ENCODE data around the gene ACER3. TPM values are rescaled to one million over a fixed set of nuclear protein-coding genes. Genes with fewer than 3 reads are reported as not detected.
A peak's percentile ranks its signal among the peaks of the same experiment; 100 is the strongest.
"Not testable (repeated sequence)": the region's sequence is repeated elsewhere in the genome, so short reads cannot be mapped to it uniquely, and the experiment has no call there.

The ACER3 gene
- total and polyA plus RNA-seq, 5 experiments from 2014 or later = 3.1 to 7.8 (median 6.3) TPM

DNA sequence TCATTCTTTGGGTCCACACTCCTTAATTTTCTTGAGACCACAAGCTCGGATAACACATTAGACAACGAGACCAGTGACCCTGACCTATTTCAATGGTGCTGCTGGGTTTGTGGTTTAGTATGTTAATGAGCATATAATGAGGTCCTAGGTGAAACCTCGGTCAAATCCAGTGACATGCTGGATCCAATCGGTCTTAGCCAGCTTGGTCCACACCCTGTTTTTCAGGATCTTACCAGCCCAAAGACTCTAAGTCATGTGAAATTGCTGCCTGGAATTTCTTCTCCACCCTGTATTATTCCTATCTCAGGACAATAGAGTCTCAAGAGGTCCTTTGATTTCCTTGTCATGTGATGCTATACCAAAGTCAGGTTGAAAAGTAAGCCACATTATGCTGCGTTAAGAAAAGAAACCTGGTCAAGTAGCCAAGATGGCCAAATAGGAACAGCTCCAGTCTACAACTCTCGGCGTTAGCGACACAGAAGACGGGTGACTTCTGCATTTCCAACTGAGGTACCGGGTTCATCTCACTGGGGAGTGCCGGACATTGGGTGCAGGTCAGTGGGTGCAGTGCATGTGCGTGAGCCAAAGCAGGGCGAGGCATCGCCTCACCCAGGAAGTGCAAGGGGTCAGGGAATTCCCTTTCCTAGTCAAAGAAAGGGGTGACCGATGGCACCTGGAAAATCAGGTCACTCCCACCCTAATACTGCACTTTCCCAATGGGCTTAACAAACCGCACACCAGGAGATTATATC lies 102.9 kb downstream of the ACER3 start:
- peaks cover 4 to 14% (median 12%) of the 10 kb centered on the region in 4 donors for H3K4me1 Mint-ChIP-seq
- ATAC-seq = not testable (repeated sequence)

DNA sequence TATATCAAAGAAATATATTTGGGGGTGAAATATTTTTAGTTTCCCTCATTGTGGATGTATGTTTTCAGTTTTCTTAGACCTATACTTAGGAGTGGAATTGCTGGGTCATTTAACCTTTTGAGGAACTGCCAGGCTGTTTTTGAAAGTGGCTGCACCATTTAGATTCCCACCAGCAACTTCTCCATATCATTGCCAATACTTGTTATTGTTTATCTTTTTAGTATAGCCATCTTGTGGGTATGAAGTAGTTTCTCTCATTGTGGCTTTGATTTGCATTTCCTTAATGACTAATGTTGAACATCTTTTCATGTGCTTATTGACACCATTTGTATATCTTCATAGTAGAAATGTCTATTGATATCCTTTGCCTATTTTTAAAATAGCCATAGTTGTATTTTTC lies 111.3 kb downstream of the ACER3 start:
- Mint-ChIP-seq H3K27me3 (no peaks in the 10 kb centered on the region), H3K36me3 (peaks cover 2 to 24% (median 17%) of the 10 kb centered on the region in 3 donors), H3K27ac (no peak overlapping the region), H3K4me1 (no peaks in the 10 kb centered on the region), H3K4me3 (no peak overlapping the region), H3K9me3 (peaks cover 0 to 29% (median 10%) of the 10 kb centered on the region in 9 donors)
- DNase-seq (no peak), ATAC-seq (no peak)
- POLR2A ChIA-PET = no interaction called here

More for the DNA sequence above, 102.9 kb downstream of the ACER3 start:
- H3K4me3 Mint-ChIP-seq, POLR2A ChIA-PET, DNase-seq, H3K27me3 Mint-ChIP-seq: not testable (repeated sequence)
- Mint-ChIP-seq H3K9me3 (peaks cover 0 to 11% (median 2%) of the 10 kb centered on the region in 9 donors), H3K36me3 (peaks cover 4 to 32% (median 19%) of the 10 kb centered on the region in 3 donors), H3K27ac (peak overlapping the region in 3 of 10 donors; percentile 8 to 21 (median 17))

GRCh38 chr11:76974179-76974891 lies 113.6 kb downstream of the ACER3 start:
- Mint-ChIP-seq H3K4me1 (peaks cover 0 to 3% (median 0%) of the 10 kb centered on the region in 4 donors), H3K9me3 (peaks cover 0 to 36% (median 10%) of the 10 kb centered on the region in 9 donors), H3K36me3 (peaks cover 6 to 39% (median 24%) of the 10 kb centered on the region in 3 donors), H3K4me3 (no peak overlapping the region), H3K27ac (no peak overlapping the region), H3K27me3 (no peaks in the 10 kb centered on the region)
- no peak for DNase-seq
- POLR2A ChIA-PET = no interaction called here
- ATAC-seq = no peak

- no peak overlapping the region for H3K4me3 Mint-ChIP-seq
- no peak for DNase-seq
- POLR2A ChIA-PET = no interaction called here
Measured at GRCh38 chr11:76975513-76975912, 114.8 kb downstream of the ACER3 start.

DNA sequence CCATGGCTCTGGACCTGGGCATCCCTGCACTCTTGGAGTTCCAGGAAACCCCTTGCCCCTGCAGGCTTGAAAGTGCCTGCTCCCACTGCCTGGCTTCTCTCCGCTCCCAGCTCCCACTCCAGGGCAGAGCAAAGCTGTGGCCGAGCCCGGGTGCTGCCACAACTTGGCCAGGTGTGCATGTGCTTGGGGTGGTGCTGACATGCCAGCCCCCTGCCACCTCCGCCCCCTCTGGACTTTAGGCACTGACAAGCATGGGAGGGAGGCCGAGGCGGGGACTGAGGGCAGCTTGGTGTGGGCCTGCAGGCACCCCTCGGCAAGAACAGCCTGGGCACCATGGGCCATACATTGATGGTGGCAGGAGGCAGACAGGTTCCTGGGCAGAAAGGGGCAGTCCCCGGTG lies 117.1 kb downstream of the ACER3 start:
- no peak overlapping the region for H3K4me3 Mint-ChIP-seq
- ATAC-seq (no peak), DNase-seq (no peak)
- POLR2A ChIA-PET = no interaction called here
- peaks cover 0 to 11% (median under 1%) of the 10 kb centered on the region in 9 donors for H3K9me3 Mint-ChIP-seq
- H3K27ac Mint-ChIP-seq = no peak overlapping the region
- H3K4me1 Mint-ChIP-seq = peaks cover 0 to 3% (median 0%) of the 10 kb centered on the region in 4 donors
- no peaks in the 10 kb centered on the region for H3K27me3 Mint-ChIP-seq
- H3K36me3 Mint-ChIP-seq = peaks cover 6 to 26% (median 10%) of the 10 kb centered on the region in 3 donors

More at GRCh38 chr11:76975513-76975912, 114.8 kb downstream of the ACER3 start:
- no peak overlapping the region for H3K27ac Mint-ChIP-seq
- no peaks in the 10 kb centered on the region for H3K27me3 Mint-ChIP-seq
- H3K4me1 Mint-ChIP-seq = peaks cover 0 to 3% (median 0%) of the 10 kb centered on the region in 4 donors
- H3K36me3 Mint-ChIP-seq = peaks cover 6 to 37% (median 20%) of the 10 kb centered on the region in 3 donors
- no peak for ATAC-seq
- peaks cover 0 to 29% (median 8%) of the 10 kb centered on the region in 9 donors for H3K9me3 Mint-ChIP-seq

DNA sequence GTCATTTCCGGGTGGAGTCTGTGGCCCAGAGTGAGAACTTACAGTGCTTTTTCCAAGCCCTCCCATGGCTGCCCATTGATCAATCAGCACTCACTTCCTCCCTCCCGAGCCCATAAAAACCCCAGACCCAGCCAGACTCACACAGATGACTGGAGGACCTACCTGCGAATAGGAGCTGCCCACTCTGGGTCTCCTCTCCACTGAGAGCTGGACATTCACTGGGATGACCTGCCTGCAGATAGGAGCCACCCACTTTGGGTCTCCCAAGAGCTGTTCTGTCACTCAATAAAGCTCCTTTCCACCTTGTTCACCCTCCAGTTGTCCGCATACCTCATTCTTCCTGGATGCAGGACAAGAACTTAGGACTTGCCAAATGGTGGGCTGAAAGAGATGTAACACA lies 117.5 kb downstream of the ACER3 start:
- H3K27me3 Mint-ChIP-seq = no peaks in the 10 kb centered on the region
- H3K4me1 Mint-ChIP-seq = peaks cover 0 to 3% (median 0%) of the 10 kb centered on the region in 4 donors
- H3K36me3 Mint-ChIP-seq = peaks cover 6 to 22% (median 10%) of the 10 kb centered on the region in 3 donors
- POLR2A ChIA-PET = no interaction called here
- H3K9me3 Mint-ChIP-seq = peaks cover 0 to 11% (median 0%) of the 10 kb centered on the region in 9 donors
- no peak overlapping the region for H3K27ac Mint-ChIP-seq
- H3K4me3 Mint-ChIP-seq = no peak overlapping the region
- DNase-seq (no peak), ATAC-seq (no peak)

- POLR2A ChIA-PET = no interaction called here
- Mint-ChIP-seq H3K27ac (no peak overlapping the region), H3K36me3 (peaks cover 6 to 20% (median 10%) of the 10 kb centered on the region in 3 donors), H3K4me1 (peaks cover 0 to 3% (median 0%) of the 10 kb centered on the region in 4 donors), H3K4me3 (no peak overlapping the region), H3K9me3 (peaks cover 0 to 11% (median 0%) of the 10 kb centered on the region in 9 donors), H3K27me3 (no peaks in the 10 kb centered on the region)
- DNase-seq (no peak), ATAC-seq (no peak)
Measured at GRCh38 chr11:76978818-76979217, 118.1 kb downstream of the ACER3 start.

GRCh38 chr11:76980196-76980595 lies 119.5 kb downstream of the ACER3 start:
- H3K4me3 Mint-ChIP-seq = no peak overlapping the region
- DNase-seq (no peak), ATAC-seq (no peak)
- peaks cover 9 to 22% (median 10%) of the 10 kb centered on the region in 3 donors for H3K36me3 Mint-ChIP-seq
- POLR2A ChIA-PET = no interaction called here
- peaks cover 0 to 11% (median 0%) of the 10 kb centered on the region in 9 donors for H3K9me3 Mint-ChIP-seq
- no peak overlapping the region for H3K27ac Mint-ChIP-seq
- peaks cover 0 to 3% (median 0%) of the 10 kb centered on the region in 4 donors for H3K4me1 Mint-ChIP-seq
- H3K27me3 Mint-ChIP-seq = no peaks in the 10 kb centered on the region

GRCh38 chr11:76984743-76985142 lies 124.0 kb downstream of the ACER3 start:
- Mint-ChIP-seq H3K27ac (no peak overlapping the region), H3K4me3 (no peak overlapping the region), H3K4me1 (no peaks in the 10 kb centered on the region), H3K27me3 (no peaks in the 10 kb centered on the region), H3K36me3 (peaks cover 0 to 14% (median 12%) of the 10 kb centered on the region in 3 donors), H3K9me3 (no peaks in the 10 kb centered on the region)
- no peak for DNase-seq
- ATAC-seq = no peak
- POLR2A ChIA-PET = no interaction called here

DNA sequence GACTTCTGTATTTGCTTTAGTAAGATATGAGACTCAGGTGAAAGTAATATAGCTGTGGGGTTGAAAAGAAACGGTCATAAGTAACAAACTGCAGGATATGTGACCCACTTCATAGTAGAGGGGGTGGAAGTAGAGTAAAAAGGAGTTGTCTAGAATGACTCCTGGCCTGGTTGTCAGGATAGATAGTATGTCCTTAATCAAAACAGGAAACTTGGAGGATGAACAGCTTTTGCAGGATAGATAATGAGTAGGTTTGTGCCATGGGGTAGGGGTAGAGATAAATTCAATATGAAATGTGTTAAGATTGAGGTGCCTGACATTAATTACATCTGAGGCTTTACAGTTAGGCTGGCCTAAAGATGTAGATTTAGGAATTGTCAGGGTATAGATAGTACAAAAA lies 126.5 kb downstream of the ACER3 start:
- H3K27me3 Mint-ChIP-seq = no peaks in the 10 kb centered on the region
- no peak overlapping the region for H3K4me3 Mint-ChIP-seq
- H3K36me3 Mint-ChIP-seq = peaks cover 0 to 24% (median 12%) of the 10 kb centered on the region in 3 donors
- no peak for ATAC-seq
- no peak for DNase-seq
- no peaks in the 10 kb centered on the region for H3K9me3 Mint-ChIP-seq
- POLR2A ChIA-PET = no interaction called here
- H3K4me1 Mint-ChIP-seq = no peaks in the 10 kb centered on the region
- H3K27ac Mint-ChIP-seq = no peak overlapping the region

GRCh38 chr11:76990628-76991027 lies 129.9 kb downstream of the ACER3 start:
- DNase-seq = no peak
- no peaks in the 10 kb centered on the region for H3K9me3 Mint-ChIP-seq
- no peak for ATAC-seq
- H3K27me3 Mint-ChIP-seq = no peaks in the 10 kb centered on the region
- POLR2A ChIA-PET = no interaction called here
- H3K27ac Mint-ChIP-seq = no peak overlapping the region
- no peak overlapping the region for H3K4me3 Mint-ChIP-seq
- peaks cover 0 to 18% (median 5%) of the 10 kb centered on the region in 3 donors for H3K36me3 Mint-ChIP-seq
- H3K4me1 Mint-ChIP-seq = no peaks in the 10 kb centered on the region

DNA sequence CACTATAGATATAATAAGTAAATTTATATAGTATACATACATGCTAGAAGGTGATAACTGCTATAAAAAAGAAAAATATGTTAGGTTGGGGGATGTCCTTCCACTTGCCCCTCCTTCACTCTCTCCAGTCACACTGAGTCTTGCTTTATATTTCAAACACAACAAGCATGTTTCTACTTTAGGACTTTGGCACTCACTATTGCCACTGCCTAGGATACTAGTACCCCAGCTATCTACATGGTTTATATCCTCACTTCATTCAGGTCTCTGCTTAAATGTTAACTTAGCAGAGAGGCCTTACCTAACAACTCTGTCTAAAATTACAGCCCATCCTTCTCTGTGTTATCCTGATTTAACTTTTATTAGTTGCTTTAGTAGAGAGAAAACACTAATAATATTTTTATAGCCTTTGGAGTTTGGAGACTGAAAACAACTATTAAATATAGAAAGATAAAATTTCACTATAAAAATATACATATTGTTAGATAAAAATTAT lies 134.4 kb downstream of the ACER3 start:
- Mint-ChIP-seq H3K9me3 (no peaks in the 10 kb centered on the region), H3K4me3 (no peak overlapping the region), H3K4me1 (peaks cover 0 to 4% (median 2%) of the 10 kb centered on the region in 4 donors), H3K36me3 (peaks cover 0 to 18% (median 7%) of the 10 kb centered on the region in 3 donors), H3K27me3 (no peaks in the 10 kb centered on the region), H3K27ac (no peak overlapping the region)
- POLR2A ChIA-PET = no interaction called here
- ATAC-seq (no peak), DNase-seq (no peak)

GRCh38 chr11:76997512-76997911 lies 136.8 kb downstream of the ACER3 start:
- POLR2A ChIA-PET = no interaction called here
- no peaks in the 10 kb centered on the region for H3K27me3 Mint-ChIP-seq
- H3K27ac Mint-ChIP-seq = no peak overlapping the region
- H3K36me3 Mint-ChIP-seq = peaks cover 0 to 13% (median 9%) of the 10 kb centered on the region in 3 donors
- H3K4me1 Mint-ChIP-seq = peaks cover 0 to 4% (median 2%) of the 10 kb centered on the region in 4 donors
- DNase-seq (no peak), ATAC-seq (no peak)
- H3K9me3 Mint-ChIP-seq = no peaks in the 10 kb centered on the region
- no peak overlapping the region for H3K4me3 Mint-ChIP-seq
